GDM1 (cell line): ENCODE results near the gene ASCC2.
A peak's percentile ranks its signal among the peaks of the same experiment; 100 is the strongest.
"Not testable (repeated sequence)": the region's sequence is repeated elsewhere in the genome, so short reads cannot be mapped to it uniquely, and the experiment has no call there.

Experiments
- DNase-seq: peaks from one replicate; lab custom pipeline; 2025; lab: John Stamatoyannopoulos, UW

Gene ASCC2

GRCh38 chr22:29837741-29838598 is at the start of gene ASCC2:
Gene ASCC2 (minus strand): TSS chr22:29838274. CDS start chr22:29832325, 5,949 bp downstream.
- DNase-seq = peak; percentile 96

DNA sequence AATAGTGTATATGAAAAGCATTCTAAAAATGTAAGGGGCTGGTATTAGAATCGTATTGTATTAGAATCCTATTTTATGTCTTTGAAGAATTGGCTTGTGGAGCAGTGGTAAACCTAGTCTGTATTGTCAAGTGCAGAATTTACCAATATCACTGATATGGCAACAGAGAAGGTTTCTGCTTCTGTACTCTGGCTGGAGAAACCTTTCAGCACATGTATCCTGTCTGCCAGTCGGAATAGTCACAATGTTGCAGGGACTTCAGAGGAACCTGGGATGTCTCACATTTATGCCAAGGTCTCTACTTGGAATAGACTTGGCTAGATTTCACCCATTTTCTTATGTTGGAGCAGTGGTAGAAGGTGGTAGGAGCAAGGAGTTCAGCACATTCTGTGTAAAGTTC is 49.3 kb upstream of the ASCC2 start:
- DNase-seq = no peak

GRCh38 chr22:29886596-29886995 is 48.5 kb upstream of the ASCC2 start:
- no peak for DNase-seq

GRCh38 chr22:29885610-29886009 is 47.5 kb upstream of the ASCC2 start:
- no peak for DNase-seq

DNA sequence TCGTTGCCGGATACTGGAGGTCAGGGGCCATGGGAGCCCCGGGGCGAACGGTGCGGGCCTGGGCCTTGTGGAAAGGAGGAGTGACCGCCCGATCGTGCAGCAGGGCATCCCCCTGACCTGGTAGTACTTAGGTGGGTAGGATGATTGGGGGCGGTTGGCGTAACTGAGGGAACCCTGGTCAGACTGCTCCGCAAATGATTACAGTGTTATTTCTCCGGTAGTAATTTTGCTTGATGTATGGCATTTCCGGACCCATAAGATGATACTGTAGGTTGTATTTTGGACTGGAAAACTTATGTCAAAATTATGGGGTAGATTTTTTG is 45.7 kb upstream of the ASCC2 start:
- no peak for DNase-seq

- DNase-seq = peak; percentile 88
Measured at GRCh38 chr22:29883045-29883774, 45.1 kb upstream of the ASCC2 start, which contains the start of gene MTMR3. Gene MTMR3 (plus strand): TSS chr22:29883174. CDS start chr22:29971060, 87,886 bp downstream.

DNA sequence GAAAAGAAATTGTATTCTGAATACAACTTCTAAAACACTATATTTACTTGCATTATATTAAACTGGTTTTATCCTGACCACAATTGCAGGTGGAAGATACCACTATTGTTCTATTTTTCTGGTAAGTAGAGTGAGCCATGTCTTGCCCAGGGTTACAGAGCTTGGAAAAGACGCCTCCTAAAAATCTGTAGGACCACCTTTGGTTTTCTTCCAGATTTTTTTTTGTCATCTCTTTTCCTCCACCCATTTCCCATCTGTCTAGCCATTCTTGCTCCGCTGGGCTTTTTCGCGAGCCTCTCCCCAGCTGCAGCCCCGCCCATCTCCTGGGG is 44.6 kb upstream of the ASCC2 start:
- no peak for DNase-seq

DNA sequence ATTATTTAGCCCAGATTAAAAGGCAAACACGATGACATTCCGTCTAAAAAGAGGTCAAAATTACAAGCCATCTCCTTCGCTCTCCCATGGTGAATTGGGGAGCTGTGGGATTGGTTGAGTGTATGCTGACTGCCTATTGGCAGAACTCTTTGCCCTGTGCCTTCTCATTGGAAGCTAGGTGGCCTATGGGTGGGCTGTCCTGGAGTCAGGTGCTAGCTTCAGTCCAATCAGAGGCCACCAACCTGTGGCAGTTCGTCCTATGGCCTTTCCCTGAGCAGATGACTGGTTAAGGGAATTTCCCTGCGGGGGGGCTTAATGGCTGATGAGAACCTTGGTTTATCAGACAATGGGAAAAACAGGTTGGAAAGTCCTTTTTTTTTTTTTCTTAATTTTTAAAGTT is 41.7 kb upstream of the ASCC2 start:
- DNase-seq = no peak

- no peak for DNase-seq
Measured at GRCh38 chr22:29877620-29878019, 39.5 kb upstream of the ASCC2 start.

DNA sequence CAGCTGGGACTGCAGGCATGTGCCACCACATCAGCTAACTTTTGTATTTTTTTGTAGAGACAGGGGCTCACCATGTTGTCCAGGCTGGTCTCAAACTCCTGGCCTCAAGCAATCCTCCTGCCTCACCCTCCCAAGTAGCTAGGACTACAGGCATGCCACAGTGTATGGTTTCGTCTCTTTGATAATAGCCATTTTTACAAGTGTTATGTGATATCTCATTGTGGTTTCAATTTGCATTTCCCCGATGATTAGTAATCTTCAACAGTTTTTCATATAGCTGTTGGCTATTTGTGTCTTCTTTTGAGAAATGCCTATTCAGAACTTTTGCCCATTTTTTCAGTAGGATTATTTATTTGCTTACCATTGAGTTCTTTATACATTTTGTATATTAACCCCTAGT is 35.9 kb upstream of the ASCC2 start:
- DNase-seq = no peak

- no peak for DNase-seq
Measured at GRCh38 chr22:29872989-29873388, 34.9 kb upstream of the ASCC2 start.

- no peak for DNase-seq
Measured at GRCh38 chr22:29872144-29872893, 34.2 kb upstream of the ASCC2 start.

DNA sequence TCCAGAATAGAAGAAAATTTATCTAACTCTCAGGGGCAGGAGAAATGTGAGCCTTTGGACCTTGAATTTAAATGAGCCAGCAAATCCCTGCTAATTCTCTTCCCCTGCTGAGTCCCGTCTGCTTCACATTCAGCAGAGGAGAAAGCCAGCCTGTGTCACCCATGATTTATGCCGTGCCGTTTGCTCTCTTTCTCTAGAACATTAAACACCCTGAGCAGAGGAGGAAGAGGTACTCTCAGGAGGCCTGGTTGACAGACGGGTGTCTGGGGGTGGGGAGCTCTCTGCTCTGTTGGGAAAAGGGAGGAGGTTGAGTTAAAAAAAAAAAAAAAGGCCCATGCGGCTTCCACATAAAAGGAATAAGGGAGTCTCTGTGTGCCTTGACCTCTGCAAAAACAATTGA is 33.6 kb upstream of the ASCC2 start:
- no peak for DNase-seq

GRCh38 chr22:29870574-29870973 is 32.5 kb upstream of the ASCC2 start:
- DNase-seq = no peak

GRCh38 chr22:29867851-29868250 is 29.8 kb upstream of the ASCC2 start:
- DNase-seq = no peak

DNA sequence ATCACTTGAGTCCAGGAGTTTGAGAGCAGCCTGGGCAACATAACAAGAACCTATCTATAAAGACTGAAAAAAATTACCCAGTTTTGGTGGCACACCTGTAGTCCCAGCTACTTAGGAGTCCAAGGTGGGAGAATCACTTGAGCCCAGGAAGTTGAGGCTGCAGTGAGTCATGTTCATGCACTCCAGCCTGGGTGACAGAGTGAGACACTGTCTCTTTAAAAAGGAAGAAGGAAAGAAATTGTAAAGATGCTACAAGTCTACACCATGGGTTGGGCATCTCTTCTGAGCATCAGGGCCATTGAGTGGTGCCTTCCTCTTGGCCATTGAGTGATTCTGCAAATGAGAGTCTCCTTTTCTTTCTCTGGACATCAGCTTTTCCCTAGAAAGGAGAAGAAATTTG is 29.2 kb upstream of the ASCC2 start:
- DNase-seq = no peak

GRCh38 chr22:29865572-29865971 is 27.5 kb upstream of the ASCC2 start:
- not testable (repeated sequence) for DNase-seq

DNA sequence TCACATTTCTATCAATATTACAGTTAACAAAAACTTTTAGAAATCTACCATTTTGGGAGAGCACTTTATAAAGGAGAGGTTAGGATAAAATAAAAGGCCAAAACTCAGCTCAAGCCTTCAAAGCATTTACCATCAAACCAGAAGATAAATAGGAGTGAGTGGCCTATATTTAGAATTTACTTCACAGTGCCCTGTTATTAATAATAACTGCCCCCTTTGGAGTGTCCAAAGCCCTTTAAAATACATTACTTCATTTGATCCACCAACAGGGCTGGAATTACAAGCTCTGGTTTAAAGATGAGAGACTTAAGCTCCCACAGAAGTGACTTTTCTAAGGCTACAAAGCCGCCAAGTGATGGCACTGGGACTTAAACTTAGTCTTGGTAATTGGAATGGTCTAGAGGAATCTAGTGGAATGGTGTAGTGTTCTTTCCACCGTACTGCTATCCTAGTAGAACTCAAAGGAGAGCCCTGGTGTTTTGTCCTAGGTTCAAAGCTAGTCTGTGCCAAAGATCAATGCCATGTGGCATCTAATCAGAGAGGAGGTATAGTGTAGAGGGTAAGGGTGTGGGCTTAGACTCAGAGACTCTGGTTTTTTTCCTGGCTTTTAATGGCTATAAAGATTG is 23.7 kb upstream of the ASCC2 start:
- no peak for DNase-seq

GRCh38 chr22:29860006-29860766 is 22.1 kb upstream of the ASCC2 start:
- no peak for DNase-seq

DNA sequence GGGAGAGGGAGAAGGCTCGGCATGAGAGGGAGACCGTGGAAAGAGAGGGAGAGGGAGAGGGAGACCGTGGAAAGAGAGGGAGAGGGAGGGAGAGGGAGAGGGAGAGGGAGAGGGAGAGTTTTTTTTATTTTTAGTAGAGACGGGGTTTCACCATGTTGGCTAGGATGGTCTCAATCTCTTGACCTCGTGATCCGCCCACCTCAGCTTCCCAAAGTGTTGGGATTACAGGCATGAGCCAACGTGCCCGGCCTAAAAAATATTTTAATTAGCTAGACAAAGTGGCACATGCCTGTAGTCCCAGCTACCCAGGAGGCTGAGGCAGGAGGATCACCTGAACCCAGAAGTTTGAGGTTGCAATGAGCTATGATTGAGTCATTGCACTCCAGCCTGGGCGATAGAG is 21.0 kb upstream of the ASCC2 start:
- not testable (repeated sequence) for DNase-seq

DNA sequence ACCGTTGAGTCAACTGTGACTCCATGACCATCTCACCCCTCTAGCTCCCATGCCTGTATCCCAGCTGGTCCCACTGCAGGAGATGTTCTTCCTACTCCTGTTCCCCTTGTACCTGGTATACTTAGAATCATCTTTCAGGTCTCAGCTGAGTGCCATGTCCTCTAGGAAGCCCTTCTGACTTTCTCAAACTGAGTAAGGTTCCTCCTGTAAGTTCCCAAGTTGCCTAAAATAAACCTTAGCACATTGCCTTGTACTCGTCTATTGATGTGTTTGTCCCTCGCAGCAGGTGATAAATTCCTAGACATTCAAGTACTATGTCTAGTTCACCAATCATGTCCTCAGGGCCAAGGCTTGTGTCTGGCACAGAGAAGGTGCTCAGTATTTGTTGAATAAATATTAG is 18.4 kb upstream of the ASCC2 start:
- DNase-seq = no peak
